Esophagus muscularis mucosa (tissue), 4 donors: Measurements from ENCODE around the gene MBD5. TPM values are rescaled to one million over a fixed set of nuclear protein-coding genes. Genes with fewer than 3 reads are reported as not detected.

Source experiments
- DNase-seq: peaks from one replicate; pipeline ENCODE4 v3.0.0-alpha.2; 2017; ENCODE audit errors: extremely low spot score
- H3K27ac ChIP-seq, 4 donors: fragments of 200-600 bp; sonication (generic); replicated peaks in 1 of 4; 1 replicate in 3 of 4; 2 replicates in 1 of 4; pipeline ENCODE4 v1.5.1; 2016 to 2019; ENCODE audit warnings: mild to moderate bottlenecking in 1 of 4
- H3K27me3 ChIP-seq, 4 donors: fragments of 200-600 bp; sonication (generic); one replicate each; pipeline versions ENCODE4 v1.5.1 to v1.6.0; 2016 to 2019
- H3K36me3 ChIP-seq, 4 donors: fragments of 200-600 bp; sonication (generic); one replicate each; pipeline ENCODE4 v1.5.1; 2016 to 2019
- H3K4me1 ChIP-seq, 4 donors: fragments of 200-600 bp; sonication (generic); one replicate each; pipeline ENCODE4 v1.5.1; 2016 to 2019
- H3K4me3 ChIP-seq, 4 donors: fragments of 200-600 bp; sonication (generic); 1 replicate in 2 of 4; 2 replicates in 2 of 4; pipeline ENCODE4 v1.5.1; 2016 to 2019; ENCODE audit warnings: mild to moderate bottlenecking in 4 of 4, moderate library complexity in 1 of 4
- H3K9me3 ChIP-seq, 4 donors: fragments of 200-600 bp; sonication (generic); 1 replicate in 3 of 4; 2 replicates in 1 of 4; pipeline ENCODE4 v1.5.1; 2016 to 2019
- CTCF ChIP-seq, 3 experiments: fragments of 200-600 bp in 2 of 3; fragments of 450-650 bp in 1 of 3; sonication (generic) in 2 of 3; IDR thresholded peaks; one replicate each; pipeline ENCODE4 v1.5.1; 2017 to 2019; ENCODE audit warnings: antibody characterized with exemption in 3 of 3, mild to moderate bottlenecking in 2 of 3, moderate library complexity in 1 of 3
- EP300 ChIP-seq: sonication (generic); formaldehyde crosslinking; IDR thresholded peaks from one replicate; pipeline ENCODE4 v1.6.1; 2017; ENCODE audit warnings: antibody characterized with exemption
- POLR2A ChIP-seq: fragments of 450-650 bp; IDR thresholded peaks from one replicate; pipeline ENCODE4 v1.6.1; 2017; ENCODE audit warnings: antibody characterized with exemption, moderate library complexity, mild to moderate bottlenecking, low read depth
- POLR2AphosphoS5 ChIP-seq, 2 donors: sonication (generic); formaldehyde crosslinking; IDR thresholded peaks; one replicate each; pipeline ENCODE4 v1.6.1; 2017; ENCODE audit warnings: antibody characterized with exemption in 2 of 2
- WGBS: methylation state at CpG from one replicate; pipeline ENCODE4 v1.1.5; 2018; 5-methylcytosine and 5-hydroxymethylcytosine counted together
- intact Hi-C: fragments of 100-400 bp; cut with DNase I; formaldehyde crosslinking; loops from one replicate; pipeline ENCODE4 v1.15.1; 2023
- total RNA-seq, 4 donors: library from RNA; depleted of rRNA; stranded (reverse); fragments of >200 nt; gene quantifications; one replicate each; pipeline versions ENCODE4 v1.1.0 to v1.2.1, GENCODE V29; 2016

MBD5 gene
- total RNA-seq, 4 donors from 2014 or later, result 34.6 to 49.0 (median 44.9) TPM

GRCh38 chr2:148167241-148167766 lies 146.4 kb downstream of the MBD5 start:
- intact Hi-C loops, result no loop called here
- Histone ChIP-seq H3K4me1 (peaks cover 0 to 6% (median 3%) of the 10 kb centered on the region in 4 donors), H3K27me3 (no peaks in the 10 kb centered on the region), H3K27ac (no peak overlapping the region), H3K36me3 (no peaks in the 10 kb centered on the region), H3K4me3 (no peak overlapping the region), H3K9me3 (no peaks in the 10 kb centered on the region)
- DNase-seq, result no peak
- TF ChIP-seq POLR2A (no peak), CTCF (IDR thresholded peaks at IDR 0.05) (no peak), EP300 (no peak), POLR2AphosphoS5 (IDR thresholded peaks at IDR 0.05) (no peak)

GRCh38 chr2:148167855-148168254 lies 147.0 kb downstream of the MBD5 start:
- no peak overlapping the region for H3K4me3 ChIP-seq
- intact Hi-C loops, result no loop called here
- 97% methylated on average over 1 of the region's 1 CpG for WGBS
- no peaks in the 10 kb centered on the region for H3K9me3 ChIP-seq
- DNase-seq, result no peak
- peaks cover 0 to under 1% (median 0%) of the 10 kb centered on the region in 4 donors for H3K36me3 ChIP-seq
- no peak overlapping the region for H3K27ac ChIP-seq
- H3K27me3 ChIP-seq, result no peaks in the 10 kb centered on the region
- TF ChIP-seq POLR2AphosphoS5 (IDR thresholded peaks at IDR 0.05) (no peak), CTCF (IDR thresholded peaks at IDR 0.05) (no peak), EP300 (no peak), POLR2A (no peak)
- peaks cover 0 to 6% (median 3%) of the 10 kb centered on the region in 4 donors for H3K4me1 ChIP-seq

- intact Hi-C loops, result no loop called here
- WGBS, result 95% methylated on average over 4 of the region's 6 CpGs
Observed at GRCh38 chr2:148172131-148172753, 151.4 kb downstream of the MBD5 start.

GRCh38 chr2:148173168-148173567 lies 152.3 kb downstream of the MBD5 start:
- H3K9me3 ChIP-seq, result no peaks in the 10 kb centered on the region
- intact Hi-C loops, result no loop called here
- DNase-seq, result no peak
- H3K4me3 ChIP-seq, result no peak overlapping the region
- H3K27ac ChIP-seq, result no peak overlapping the region
- TF ChIP-seq POLR2AphosphoS5 (IDR thresholded peaks at IDR 0.05), result no peak
- no peak for TF ChIP-seq EP300
- no peak for TF ChIP-seq CTCF (IDR thresholded peaks at IDR 0.05)
- TF ChIP-seq POLR2A, result no peak
- no peaks in the 10 kb centered on the region for H3K27me3 ChIP-seq
- no peaks in the 10 kb centered on the region for H3K4me1 ChIP-seq
- WGBS, result 100% methylated on average over 12 of the region's 12 CpGs
- H3K36me3 ChIP-seq, result peaks cover 0 to 5% (median 2%) of the 10 kb centered on the region in 4 donors

More at GRCh38 chr2:148172131-148172753, 151.4 kb downstream of the MBD5 start:
- Histone ChIP-seq H3K4me1 (no peaks in the 10 kb centered on the region), H3K4me3 (no peak overlapping the region), H3K27me3 (no peaks in the 10 kb centered on the region), H3K36me3 (peaks cover 0 to 5% (median 2%) of the 10 kb centered on the region in 4 donors), H3K27ac (no peak overlapping the region), H3K9me3 (no peaks in the 10 kb centered on the region)
- TF ChIP-seq EP300, result no peak
- TF ChIP-seq CTCF (IDR thresholded peaks at IDR 0.05), result no peak
- no peak for TF ChIP-seq POLR2A
- TF ChIP-seq POLR2AphosphoS5 (IDR thresholded peaks at IDR 0.05), result no peak
- DNase-seq, result no peak

GRCh38 chr2:148177559-148177958 lies 156.7 kb downstream of the MBD5 start:
- TF ChIP-seq CTCF (IDR thresholded peaks at IDR 0.05), result no peak
- TF ChIP-seq POLR2A, result no peak
- no peak for TF ChIP-seq POLR2AphosphoS5 (IDR thresholded peaks at IDR 0.05)
- TF ChIP-seq EP300, result no peak
- 77% methylated on average over 1 of the region's 1 CpG for WGBS
- H3K27me3 ChIP-seq, result no peaks in the 10 kb centered on the region
- no peaks in the 10 kb centered on the region for H3K9me3 ChIP-seq
- H3K4me1 ChIP-seq, result no peaks in the 10 kb centered on the region
- intact Hi-C loops, result no loop called here
- H3K27ac ChIP-seq, result no peak overlapping the region
- H3K36me3 ChIP-seq, result peaks cover 0 to 30% (median 11%) of the 10 kb centered on the region in 4 donors
- no peak overlapping the region for H3K4me3 ChIP-seq
- DNase-seq, result no peak
